Measurements from ENCODE around the gene ANTKMT. TPM values are rescaled to one million over a fixed set of nuclear protein-coding genes. Genes with fewer than 3 reads are reported as not detected.

Gene ANTKMT
- total RNA-seq, 1 donor from 2014 or later: 7.5 TPM

GRCh38 chr16:676913-677312 is 44.0 kb upstream of the ANTKMT start:
- H3K4me1 Mint-ChIP-seq: peaks cover 14% of the 10 kb centered on the region
- H3K4me1 ChIP-seq: peaks cover 15% of the 10 kb centered on the region
- no peak overlapping the region for H3K4me3 ChIP-seq
- no peak overlapping the region for H2AFZ ChIP-seq (replicated peaks)
- H3K27me3 Mint-ChIP-seq (ENCODE audit: insufficient read depth, low read depth): peaks cover 5% of the 10 kb centered on the region
- H3F3A ChIP-seq (ENCODE audit: low read depth): peaks cover 54% of the 10 kb centered on the region
- no peak overlapping the region for H3K27ac Mint-ChIP-seq
- no peak overlapping the region for H3K4me2 ChIP-seq
- peaks cover 17% of the 10 kb centered on the region for H3K27me3 ChIP-seq
- TF ChIP-seq CTCF (IDR thresholded peaks at IDR 0.05) (no peak), EZH2phosphoT487 (IDR thresholded peaks at IDR 0.05) (no peak), EZH2 (IDR thresholded peaks at IDR 0.05) (no peak)
- no peaks in the 10 kb centered on the region for H3K9me3 Mint-ChIP-seq
- no peaks in the 10 kb centered on the region for H3K9me3 ChIP-seq (ENCODE audit: low read depth)
- H3K27ac ChIP-seq: no peak overlapping the region
- peaks cover 13% of the 10 kb centered on the region for H3K79me2 ChIP-seq (ENCODE audit: low read depth)
- no peaks in the 10 kb centered on the region for H3K36me3 Mint-ChIP-seq
- no peak overlapping the region for H3K4me3 Mint-ChIP-seq
- H4K20me1 ChIP-seq (ENCODE audit: low read depth): peaks cover 33% of the 10 kb centered on the region
- DNase-seq (ENCODE audit: low spot score): no peak
- peaks cover under 1% of the 10 kb centered on the region for H3K36me3 ChIP-seq
- no peak overlapping the region for H3K9ac ChIP-seq

GRCh38 chr16:677316-678190 is 43.4 kb upstream of the ANTKMT start:
- peaks cover 7% of the 10 kb centered on the region for H3K27me3 Mint-ChIP-seq (ENCODE audit: insufficient read depth, low read depth)
- H3K4me1 Mint-ChIP-seq: peaks cover 19% of the 10 kb centered on the region
- H3K27ac Mint-ChIP-seq: no peak overlapping the region
- no peak for DNase-seq (ENCODE audit: low spot score)
- H3K4me3 Mint-ChIP-seq: no peak overlapping the region
- no peaks in the 10 kb centered on the region for H3K9me3 Mint-ChIP-seq
- H3K9me3 ChIP-seq (ENCODE audit: low read depth): no peaks in the 10 kb centered on the region
- no peak overlapping the region for H3K27ac ChIP-seq
- peaks cover 17% of the 10 kb centered on the region for H3K27me3 ChIP-seq
- H3K36me3 ChIP-seq: peaks cover 2% of the 10 kb centered on the region
- TF ChIP-seq CTCF (IDR thresholded peaks at IDR 0.05): no peak
- no peak for TF ChIP-seq EZH2 (IDR thresholded peaks at IDR 0.05)
- TF ChIP-seq EZH2phosphoT487 (IDR thresholded peaks at IDR 0.05): no peak
- H4K20me1 ChIP-seq (ENCODE audit: low read depth): peaks cover 39% of the 10 kb centered on the region
- H3K4me3 ChIP-seq: no peak overlapping the region
- no peak overlapping the region for H2AFZ ChIP-seq (replicated peaks)
- H3K36me3 Mint-ChIP-seq: peaks cover 2% of the 10 kb centered on the region
- H3K9ac ChIP-seq: no peak overlapping the region
- H3K79me2 ChIP-seq (ENCODE audit: low read depth): peaks cover 19% of the 10 kb centered on the region
- H3K4me2 ChIP-seq: no peak overlapping the region
- peaks cover 15% of the 10 kb centered on the region for H3K4me1 ChIP-seq
- H3F3A ChIP-seq (ENCODE audit: low read depth): peaks cover 60% of the 10 kb centered on the region

GRCh38 chr16:678209-678857 is 42.6 kb upstream of the ANTKMT start:
- Mint-ChIP-seq H3K27ac (no peak overlapping the region), H3K4me3 (no peak overlapping the region), H3K27me3 (ENCODE audit: insufficient read depth, low read depth) (peaks cover 10% of the 10 kb centered on the region), H3K36me3 (peaks cover 3% of the 10 kb centered on the region), H3K4me1 (peaks cover 25% of the 10 kb centered on the region), H3K9me3 (no peaks in the 10 kb centered on the region)
- H3K9ac ChIP-seq: no peak overlapping the region
- H3K27ac ChIP-seq: no peak overlapping the region
- DNase-seq (ENCODE audit: low spot score): no peak
- TF ChIP-seq EZH2phosphoT487 (IDR thresholded peaks at IDR 0.05) (no peak), EZH2 (IDR thresholded peaks at IDR 0.05) (no peak), CTCF (IDR thresholded peaks at IDR 0.05) (no peak)
- H3K4me3 ChIP-seq: no peak overlapping the region
- H3K27me3 ChIP-seq: peaks cover 17% of the 10 kb centered on the region
- no peaks in the 10 kb centered on the region for H3K9me3 ChIP-seq (ENCODE audit: low read depth)
- H3K36me3 ChIP-seq: peaks cover 2% of the 10 kb centered on the region
- H3K79me2 ChIP-seq (ENCODE audit: low read depth): peaks cover 27% of the 10 kb centered on the region
- H4K20me1 ChIP-seq (ENCODE audit: low read depth): peaks cover 47% of the 10 kb centered on the region
- no peak overlapping the region for H2AFZ ChIP-seq (replicated peaks)
- H3F3A ChIP-seq (ENCODE audit: low read depth): peaks cover 67% of the 10 kb centered on the region
- H3K4me2 ChIP-seq: no peak overlapping the region
- H3K4me1 ChIP-seq: peaks cover 18% of the 10 kb centered on the region
